NOMO-1 treated with DMSO at 0.1 percent for 48 hours (cell line): ENCODE data around the gene ACP4.
"Not testable (repeated sequence)": the region's sequence is repeated elsewhere in the genome, so short reads cannot be mapped to it uniquely, and the experiment has no call there.

Experiments
- DNase-seq: peaks from one replicate; lab custom pipeline; 2025; ENCODE audit not compliant: unreplicated experiment; lab: John Stamatoyannopoulos, UW

ACP4 gene

GRCh38 chr19:50773454-50773853, 16.8 kb upstream of the ACP4 start:
- DNase-seq, result not testable (repeated sequence)

- DNase-seq, result no peak
These were observed 14.1 kb upstream of the ACP4 start for GRCh38 chr19:50776131-50776530.

GRCh38 chr19:50777261-50777660, 13.0 kb upstream of the ACP4 start:
- no peak for DNase-seq

GRCh38 chr19:50777830-50778303, 12.3 kb upstream of the ACP4 start:
- DNase-seq, result peak; percentile 63

- no peak for DNase-seq
These were observed 11.2 kb upstream of the ACP4 start for GRCh38 chr19:50778906-50779430.

GRCh38 chr19:50779504-50780457, 10.4 kb upstream of the ACP4 start:
- no peak for DNase-seq

GRCh38 chr19:50780753-50781435, 9.3 kb upstream of the ACP4 start:
- DNase-seq, result no peak

- not testable (repeated sequence) for DNase-seq
These were observed 6.4 kb upstream of the ACP4 start for GRCh38 chr19:50783848-50784152.

- no peak for DNase-seq
These were observed 5.5 kb upstream of the ACP4 start for GRCh38 chr19:50784710-50785109.

GRCh38 chr19:50785329-50785728, 4.9 kb upstream of the ACP4 start:
- no peak for DNase-seq

GRCh38 chr19:50790922-50791467, 780 bp downstream of the ACP4 start:
- no peak for DNase-seq

GRCh38 chr19:50791594-50792271, 1.5 kb downstream of the ACP4 start:
- no peak for DNase-seq

- DNase-seq, result no peak
These were observed 2.3 kb downstream of the ACP4 start for GRCh38 chr19:50792272-50793250.

GRCh38 chr19:50793558-50794065, 3.4 kb downstream of the ACP4 start:
- no peak for DNase-seq

- peak; percentile 19 for DNase-seq
These were observed 4.1 kb downstream of the ACP4 start for GRCh38 chr19:50794074-50794875.

- no peak for DNase-seq
These were observed 4.9 kb downstream of the ACP4 start for GRCh38 chr19:50794876-50795663.

GRCh38 chr19:50795664-50796073, 5.5 kb downstream of the ACP4 start:
- DNase-seq, result no peak

GRCh38 chr19:50796128-50796633, 6.0 kb downstream of the ACP4 start:
- DNase-seq, result no peak
